DMS 273 (cell line): ENCODE results near the gene RTN4.
"Not testable (repeated sequence)": the region's sequence is repeated elsewhere in the genome, so short reads cannot be mapped to it uniquely, and the experiment has no call there.

ENCODE experiments used
- DNase-seq: peaks from one replicate; lab custom pipeline; 2025; ENCODE audit not compliant: unreplicated experiment; lab: John Stamatoyannopoulos, UW

Gene RTN4, protein sequence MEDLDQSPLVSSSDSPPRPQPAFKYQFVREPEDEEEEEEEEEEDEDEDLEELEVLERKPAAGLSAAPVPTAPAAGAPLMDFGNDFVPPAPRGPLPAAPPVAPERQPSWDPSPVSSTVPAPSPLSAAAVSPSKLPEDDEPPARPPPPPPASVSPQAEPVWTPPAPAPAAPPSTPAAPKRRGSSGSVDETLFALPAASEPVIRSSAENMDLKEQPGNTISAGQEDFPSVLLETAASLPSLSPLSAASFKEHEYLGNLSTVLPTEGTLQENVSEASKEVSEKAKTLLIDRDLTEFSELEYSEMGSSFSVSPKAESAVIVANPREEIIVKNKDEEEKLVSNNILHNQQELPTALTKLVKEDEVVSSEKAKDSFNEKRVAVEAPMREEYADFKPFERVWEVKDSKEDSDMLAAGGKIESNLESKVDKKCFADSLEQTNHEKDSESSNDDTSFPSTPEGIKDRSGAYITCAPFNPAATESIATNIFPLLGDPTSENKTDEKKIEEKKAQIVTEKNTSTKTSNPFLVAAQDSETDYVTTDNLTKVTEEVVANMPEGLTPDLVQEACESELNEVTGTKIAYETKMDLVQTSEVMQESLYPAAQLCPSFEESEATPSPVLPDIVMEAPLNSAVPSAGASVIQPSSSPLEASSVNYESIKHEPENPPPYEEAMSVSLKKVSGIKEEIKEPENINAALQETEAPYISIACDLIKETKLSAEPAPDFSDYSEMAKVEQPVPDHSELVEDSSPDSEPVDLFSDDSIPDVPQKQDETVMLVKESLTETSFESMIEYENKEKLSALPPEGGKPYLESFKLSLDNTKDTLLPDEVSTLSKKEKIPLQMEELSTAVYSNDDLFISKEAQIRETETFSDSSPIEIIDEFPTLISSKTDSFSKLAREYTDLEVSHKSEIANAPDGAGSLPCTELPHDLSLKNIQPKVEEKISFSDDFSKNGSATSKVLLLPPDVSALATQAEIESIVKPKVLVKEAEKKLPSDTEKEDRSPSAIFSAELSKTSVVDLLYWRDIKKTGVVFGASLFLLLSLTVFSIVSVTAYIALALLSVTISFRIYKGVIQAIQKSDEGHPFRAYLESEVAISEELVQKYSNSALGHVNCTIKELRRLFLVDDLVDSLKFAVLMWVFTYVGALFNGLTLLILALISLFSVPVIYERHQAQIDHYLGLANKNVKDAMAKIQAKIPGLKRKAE

DNA sequence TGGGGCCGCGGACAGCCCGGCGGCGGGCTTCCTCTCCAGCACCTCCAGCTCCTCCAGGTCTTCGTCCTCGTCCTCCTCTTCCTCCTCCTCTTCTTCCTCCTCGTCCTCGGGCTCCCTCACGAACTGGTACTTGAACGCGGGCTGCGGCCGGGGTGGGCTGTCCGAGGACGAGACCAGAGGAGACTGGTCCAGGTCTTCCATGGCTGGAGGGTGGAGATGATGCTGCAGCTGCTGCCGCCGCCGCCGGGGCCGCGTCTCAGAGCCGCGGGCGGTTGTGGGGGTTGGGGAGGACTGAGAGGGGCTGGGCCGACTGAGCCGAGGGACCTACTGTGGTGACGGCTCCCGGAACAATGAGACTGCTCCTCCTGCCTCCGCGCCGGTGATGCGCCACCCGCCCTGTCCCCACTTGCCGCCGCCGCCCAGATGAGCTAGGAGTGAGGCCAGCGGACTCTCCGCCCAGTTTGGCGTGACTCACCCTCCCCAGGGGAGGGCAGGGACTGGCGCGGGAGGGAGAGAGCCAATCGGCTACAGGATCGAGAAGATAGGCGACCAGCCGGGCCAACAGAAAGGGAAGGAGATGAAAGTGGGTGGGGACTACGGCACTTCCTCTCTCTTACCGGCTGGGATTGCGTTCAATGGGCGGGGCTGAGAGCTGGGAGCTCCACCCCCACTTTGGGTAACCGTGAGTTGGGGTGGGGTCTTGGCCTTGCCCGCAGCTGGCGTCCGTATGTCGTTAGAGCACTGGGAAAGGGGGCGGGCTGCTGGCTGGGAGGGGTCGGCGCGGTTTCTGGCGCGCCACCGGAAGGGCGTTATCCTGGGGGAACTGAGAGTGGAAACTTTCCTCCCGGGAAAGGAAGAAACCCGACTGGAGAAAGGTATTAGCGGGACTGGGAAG lies at the start of gene RTN4:
Gene RTN4, minus strand, starts transcription at position 352 of the 895 bp plus-strand sequence. Its CDS starts 151 bp downstream, at position 201.
- peak; percentile 100 for DNase-seq

DNA sequence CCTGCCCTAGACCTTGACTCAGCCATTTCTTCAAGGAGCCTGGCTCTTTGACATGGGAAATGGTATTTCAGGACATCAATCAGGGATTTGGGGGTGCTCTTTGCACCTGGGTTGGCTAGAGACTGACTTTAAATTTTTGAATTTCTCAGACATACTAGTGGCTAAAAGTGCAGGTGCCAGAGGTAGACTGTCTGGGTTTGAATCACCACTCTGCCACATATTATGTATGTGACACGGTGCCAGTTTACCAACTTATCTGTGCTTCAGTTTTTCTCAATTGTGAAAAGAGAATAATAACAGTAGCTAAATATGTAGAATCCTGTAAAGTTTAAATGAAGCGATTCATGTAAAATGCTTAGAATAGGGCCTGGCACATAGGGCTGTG lies 49.2 kb upstream of the RTN4 start:
- DNase-seq, result no peak

DNA sequence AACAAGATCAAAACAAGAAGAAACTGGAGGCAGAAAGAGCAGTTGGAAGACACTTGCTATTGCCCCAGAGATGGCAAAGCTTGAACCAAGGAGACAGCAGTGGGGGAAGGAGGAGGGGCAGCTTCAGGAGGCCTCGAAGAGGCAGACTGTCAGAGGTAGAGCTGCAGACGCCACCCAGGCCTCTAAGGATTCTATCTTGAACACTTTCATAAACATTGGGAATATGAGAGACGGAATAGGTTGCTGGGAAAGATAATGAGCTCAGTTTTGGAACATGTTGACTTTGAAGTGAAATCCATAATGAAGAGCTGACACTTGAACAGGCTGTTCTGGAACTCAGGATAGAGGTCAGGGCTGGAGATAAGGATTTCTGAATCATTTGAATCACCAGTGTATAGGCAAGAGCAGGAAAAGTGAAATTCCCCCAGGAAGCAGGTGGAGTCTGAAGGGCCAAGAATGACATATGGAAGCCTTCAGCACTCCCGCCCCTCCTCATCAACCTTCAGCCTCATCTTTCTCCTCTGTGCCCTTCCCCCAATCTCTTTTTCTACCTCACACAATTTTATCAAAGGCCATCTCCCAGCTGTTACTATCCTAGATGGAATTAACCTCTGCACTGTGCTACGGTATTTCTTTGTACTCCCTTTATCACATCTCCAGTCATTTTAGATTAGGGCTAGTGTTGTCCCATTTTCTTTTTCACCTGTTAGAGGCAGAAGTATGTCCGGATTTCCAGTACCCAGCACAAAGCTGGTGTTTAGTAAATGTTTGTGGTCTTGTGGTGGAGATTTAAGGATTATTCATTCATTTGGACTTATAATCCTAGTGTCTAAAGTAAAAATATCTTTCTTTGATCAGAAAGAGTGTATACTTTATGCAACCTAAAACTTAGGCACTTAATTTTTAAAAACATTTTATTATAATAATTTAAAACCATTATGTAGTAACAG lies 47.5 kb upstream of the RTN4 start:
- peak; percentile 82 for DNase-seq

DNA sequence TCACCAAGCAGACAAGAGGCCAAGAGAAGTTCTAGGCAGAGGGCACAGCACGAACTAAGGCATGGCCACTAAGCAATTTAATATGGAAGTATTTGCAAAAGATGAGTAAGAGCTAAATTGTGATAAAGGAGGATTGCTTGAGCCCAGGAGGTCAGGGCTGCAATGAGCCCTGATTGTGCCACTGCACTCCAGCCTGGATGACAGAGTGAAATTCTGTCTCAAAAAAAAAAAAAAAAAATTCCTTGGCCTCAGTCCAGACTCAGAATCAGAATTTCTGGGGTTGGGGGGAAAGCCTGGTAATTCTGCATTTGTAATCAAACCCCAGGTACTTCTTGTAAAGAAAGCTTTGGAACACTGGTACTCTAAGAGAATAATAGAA lies 46.8 kb upstream of the RTN4 start:
- DNase-seq, result peak; percentile 41

DNA sequence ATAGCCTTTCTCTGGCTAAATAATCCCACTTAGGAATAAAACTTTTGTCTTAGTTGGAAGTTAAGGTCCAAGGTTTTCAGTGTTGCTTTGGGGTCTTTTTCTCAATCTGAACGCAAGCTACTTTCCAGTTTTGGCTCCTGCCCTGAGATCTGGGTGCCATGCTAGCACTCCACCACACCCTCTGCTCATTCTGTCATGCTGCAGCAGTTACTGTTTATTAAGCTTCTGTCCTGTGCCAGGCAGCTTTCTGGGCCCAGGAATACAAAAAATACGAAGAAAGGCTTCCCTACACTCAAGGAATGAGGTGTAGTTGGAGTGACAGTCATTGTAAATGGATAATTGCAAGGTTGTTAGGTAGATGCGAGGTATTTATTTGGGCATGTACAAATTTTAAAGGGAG lies 46.3 kb upstream of the RTN4 start:
- DNase-seq, result no peak

DNA sequence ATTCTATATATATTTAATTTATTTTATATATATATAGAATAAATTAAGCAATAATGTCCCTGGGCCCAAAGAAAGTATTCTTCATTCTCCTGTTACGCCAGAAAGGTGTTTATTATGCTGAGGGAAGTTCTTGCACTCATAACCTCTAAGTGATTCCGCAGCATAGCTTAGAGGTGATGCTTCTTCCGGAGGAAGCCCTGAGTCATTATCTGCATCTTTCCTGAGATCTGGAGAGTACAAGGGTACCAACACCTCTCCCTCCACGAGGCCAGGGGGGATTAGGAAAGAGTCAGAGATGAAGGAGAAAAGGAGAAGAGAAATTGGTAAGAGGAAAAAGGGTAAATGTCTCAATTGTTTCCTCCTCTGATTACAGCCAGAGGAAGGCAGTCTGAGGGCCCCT lies 43.1 kb upstream of the RTN4 start:
- no peak for DNase-seq

DNA sequence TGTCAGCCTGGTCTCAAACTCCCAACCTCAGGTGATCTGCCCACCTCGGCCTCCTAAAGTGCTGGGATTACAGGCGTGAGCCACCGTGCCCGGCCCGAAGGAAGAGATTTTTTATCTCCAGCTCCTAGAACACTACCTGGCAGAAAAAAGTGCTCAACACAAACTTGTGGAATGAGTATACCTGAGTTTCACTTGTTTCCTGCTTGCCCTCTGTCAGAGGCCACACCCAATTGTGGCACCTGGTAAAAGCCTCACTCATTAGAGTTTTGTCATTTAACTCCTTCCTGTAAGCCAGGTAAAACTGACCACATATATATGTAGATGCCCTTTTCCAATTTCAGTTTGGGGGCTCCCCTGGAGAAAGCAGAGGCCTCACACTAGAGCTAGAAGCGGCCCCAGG lies 42.2 kb upstream of the RTN4 start:
- no peak for DNase-seq

DNA sequence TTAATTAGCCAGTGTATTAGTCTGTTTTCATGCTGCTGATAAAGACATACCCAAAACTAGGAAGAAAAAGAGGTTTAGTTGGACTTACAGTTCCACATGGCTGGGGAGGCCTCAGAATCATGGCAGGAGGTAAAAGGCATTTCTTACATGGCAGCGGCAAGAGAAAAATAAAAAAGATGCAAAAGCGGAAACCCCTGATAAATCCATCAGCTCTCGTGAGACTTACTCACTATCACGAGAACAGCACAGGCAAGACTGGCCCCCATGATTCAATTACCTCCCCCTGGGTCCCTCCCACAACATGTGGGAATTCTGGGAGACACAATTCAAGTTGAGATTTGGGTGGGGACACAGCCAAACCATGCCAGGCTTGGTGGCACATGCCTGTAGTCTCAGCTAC lies 41.4 kb upstream of the RTN4 start:
- not testable (repeated sequence) for DNase-seq

DNA sequence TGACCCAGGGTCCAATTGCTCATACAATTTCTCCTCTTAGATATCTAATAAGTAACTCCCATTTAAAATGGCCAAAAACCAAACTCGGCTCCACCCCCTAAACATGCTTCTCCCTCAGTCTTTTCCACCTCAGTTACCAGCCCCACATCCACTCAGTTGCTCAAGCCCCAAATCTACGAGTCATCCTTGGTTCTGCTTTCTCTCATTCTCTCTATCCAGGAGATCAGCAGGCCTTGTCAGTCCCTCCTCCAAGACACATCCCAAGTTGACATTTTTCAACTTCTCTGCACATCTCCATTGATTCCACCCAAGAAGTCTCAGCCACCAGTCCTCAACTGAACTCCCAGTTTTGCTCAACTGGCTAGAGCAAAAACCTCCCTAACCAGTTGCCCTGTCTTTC lies 40.5 kb upstream of the RTN4 start:
- no peak for DNase-seq

DNA sequence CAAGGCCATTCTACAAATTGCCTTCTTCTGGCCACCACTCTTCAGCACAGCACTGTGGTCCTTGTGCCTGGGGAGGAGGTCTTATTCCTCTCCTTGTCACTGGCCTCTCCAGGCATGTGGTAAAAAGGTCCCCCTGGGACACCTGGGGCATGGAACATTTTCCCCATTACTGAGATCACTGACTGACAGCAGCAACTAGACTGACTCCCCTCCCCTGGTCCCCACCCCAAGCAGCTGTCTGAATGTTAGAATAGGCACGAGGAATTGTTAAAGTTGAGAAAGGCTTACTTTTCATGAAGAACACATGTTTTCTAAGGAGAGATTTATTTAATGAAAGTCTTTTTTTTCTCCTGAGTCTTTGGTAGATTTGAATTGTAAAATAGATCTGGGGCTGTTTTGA lies 39.5 kb upstream of the RTN4 start:
- no peak for DNase-seq

DNA sequence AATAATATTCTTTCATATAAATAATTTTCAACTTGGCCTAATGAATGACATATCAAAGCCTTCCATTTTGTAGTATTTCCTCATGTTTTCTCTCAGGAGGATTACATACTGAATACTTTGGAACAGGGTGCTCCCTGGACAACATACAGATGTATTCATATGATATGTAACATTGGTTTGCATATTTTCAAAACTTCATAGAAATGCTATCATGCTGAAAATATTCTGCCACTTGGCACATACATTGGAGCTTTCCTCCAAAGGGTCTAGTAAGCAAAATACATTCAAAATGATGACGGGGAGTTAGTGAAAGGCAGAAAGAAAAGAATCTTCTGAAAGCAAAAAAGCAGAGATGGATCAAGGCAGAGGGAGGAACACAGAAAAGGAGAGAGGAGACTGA lies 38.1 kb upstream of the RTN4 start:
- DNase-seq, result no peak

DNA sequence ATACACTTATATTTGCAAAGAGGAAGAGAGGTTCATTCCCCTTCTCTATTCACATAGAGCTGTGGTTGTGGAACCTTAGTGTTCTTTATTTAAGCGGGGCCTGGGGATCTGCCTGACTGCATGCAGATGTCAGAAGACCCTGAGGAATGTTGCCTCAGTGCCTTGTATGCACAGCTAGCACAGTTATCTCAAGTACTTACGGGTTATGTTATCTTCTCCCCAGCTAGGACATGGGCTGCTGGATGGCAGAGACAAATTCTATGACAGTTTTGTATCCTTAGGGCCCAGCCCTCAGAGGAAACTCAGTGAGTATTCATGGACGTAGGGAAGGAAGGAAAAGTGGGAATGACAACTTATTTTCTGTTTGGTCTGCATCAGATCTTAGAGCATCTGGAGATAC lies 37.7 kb upstream of the RTN4 start:
- DNase-seq, result no peak

DNA sequence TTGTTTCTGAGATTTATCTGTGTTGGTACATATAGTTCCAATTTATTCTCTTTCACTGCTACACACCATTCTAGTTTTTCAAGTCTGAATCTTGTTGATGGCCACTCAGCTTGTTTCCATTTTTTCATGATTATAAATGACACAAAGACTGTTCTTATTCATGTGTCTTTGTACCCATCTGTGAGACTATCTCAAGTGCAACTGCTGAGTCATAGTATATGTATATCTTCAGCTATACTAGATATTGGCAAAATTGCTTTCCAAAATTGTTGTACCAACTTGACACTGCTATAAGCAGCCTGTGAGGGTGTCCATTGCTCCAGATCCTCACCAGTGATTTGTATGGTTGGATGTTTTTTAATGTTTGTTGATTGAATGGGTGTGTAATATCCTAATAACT lies 37.2 kb upstream of the RTN4 start:
- DNase-seq, result no peak

DNA sequence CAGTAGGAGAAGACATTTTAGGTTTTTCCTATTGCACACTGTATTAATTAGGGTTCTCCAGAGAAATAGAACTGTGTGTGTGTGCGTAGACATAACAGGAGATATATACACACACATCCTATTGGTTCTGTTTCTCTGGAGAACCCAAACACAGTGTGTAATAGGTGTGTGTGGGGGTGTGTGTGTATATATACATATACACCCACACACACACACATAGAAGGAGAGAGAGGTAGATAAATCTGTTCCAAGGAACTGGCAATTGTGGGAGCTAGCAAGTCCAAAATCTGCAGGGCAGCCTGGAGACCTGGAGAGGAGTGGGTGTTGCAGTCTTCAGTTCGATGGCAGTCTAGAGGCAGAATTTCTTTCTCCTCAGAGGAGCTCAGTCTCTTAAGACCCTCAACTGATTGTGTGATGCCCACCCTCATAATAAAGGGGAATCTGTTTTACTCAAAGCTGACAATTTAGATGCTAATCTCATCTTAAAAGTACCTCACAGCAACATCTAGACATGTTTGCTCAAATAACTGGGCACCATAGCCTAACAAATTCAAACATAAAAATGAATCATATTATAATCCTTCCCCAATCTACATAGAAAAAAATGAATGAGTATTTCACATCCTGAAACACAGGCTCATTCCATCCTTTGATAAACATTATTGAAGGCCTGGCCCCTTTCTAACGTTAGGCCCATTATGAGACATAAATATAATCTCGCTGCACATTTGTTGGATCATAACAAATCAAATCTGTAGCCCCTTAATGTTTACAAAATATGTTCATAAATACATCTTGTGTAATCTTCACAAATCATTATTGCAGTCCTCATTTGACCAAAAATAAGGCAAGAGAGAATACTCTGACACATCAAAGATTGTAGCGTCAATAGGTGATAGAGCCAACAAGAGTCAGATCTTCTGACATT lies 35.1 kb upstream of the RTN4 start:
- no peak for DNase-seq

DNA sequence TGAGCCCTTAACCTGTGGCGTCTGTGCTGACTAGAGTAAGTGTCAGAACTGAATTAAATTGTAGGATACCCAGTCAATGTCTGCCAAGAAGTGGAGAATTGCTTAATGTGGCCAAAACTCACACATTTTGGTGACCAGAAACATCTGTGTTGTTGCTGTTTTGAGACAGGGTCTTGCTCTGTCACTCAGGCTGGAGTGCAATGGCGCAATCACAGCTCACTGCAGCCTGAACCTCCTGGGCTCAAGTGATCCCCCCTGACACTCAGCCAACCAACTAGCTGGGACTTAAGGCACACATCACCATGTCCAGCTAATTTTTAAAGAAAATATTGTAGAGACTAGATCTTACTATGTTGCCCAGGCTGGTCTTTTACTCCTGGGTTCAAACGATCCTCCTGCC lies 34.4 kb upstream of the RTN4 start:
- no peak for DNase-seq

DNA sequence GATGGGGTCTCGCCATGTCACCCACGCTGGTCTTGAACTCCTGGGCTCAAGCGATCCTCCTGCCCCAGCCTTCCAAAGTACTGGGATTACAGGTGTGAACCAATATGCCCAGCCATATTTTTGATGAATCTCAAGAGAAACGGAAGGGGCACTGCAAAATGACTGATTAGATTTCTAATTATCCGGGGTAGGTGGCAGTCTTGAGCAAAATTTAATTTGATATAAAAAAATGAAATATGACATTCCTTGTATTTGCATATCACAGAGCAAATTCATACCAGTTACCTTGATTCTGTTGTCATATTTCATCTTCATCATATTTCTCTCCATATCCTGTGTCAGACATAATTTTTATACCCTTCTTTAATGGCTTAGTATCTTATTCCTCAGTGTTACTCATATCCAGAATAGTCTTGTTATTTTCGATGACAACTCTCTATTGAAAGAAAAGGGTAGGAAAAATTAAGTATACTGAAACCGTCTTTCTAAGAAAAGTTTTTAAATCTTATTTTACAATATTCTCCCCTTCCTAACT lies 30.0 kb upstream of the RTN4 start:
- no peak for DNase-seq

DNA sequence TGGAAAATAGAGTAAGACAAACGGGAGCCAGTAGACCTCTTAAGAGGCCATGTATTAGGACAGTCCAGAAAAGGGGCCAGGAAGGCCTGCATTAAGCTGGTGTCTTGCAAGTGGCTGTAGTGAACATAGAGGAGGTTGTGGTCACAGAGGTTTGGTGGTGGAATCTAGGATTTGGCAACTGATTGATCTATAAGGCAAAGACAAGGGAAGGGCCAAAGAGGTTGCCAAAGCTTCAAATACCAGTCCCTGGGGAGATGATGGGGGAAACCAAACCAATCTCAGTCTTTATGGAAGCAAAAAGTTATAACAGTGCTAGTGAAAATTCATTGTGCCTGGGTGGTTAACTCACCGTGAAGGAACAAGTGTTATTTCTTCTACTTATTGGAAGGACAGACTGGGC lies 28.7 kb upstream of the RTN4 start:
- DNase-seq, result no peak

DNA sequence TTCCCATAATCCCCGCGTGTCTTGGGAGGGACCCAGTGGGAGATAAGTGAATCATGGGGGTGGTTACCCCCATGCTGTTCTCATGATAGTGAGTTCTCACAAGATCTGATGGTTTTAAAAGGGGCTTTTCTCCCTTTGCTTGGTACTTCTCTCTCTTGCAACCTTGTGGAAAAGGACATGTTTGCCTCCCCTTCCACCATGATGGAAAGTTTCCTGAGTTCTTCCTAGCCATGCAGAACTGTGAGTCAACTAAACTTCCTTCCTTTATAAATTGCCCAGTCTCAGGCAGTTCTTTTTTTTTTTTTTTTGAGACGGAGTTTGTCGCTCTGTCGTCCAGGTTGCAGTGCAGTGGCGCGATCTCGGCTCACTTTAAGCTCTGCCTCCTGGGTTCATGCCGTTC lies 26.5 kb upstream of the RTN4 start:
- DNase-seq, result no peak
